WTC11 (cell line): ENCODE data around the gene TCF7L2. TPM values are rescaled to one million over a fixed set of nuclear protein-coding genes. Genes with fewer than 3 reads are reported as not detected.

Experiments used
- ATAC-seq: fragments of 200-7000 bp; cut with Tn5 transposase; 2 replicates; pipeline ENCODE4 v1.10.0; 2021; ENCODE audit warnings: mild to moderate bottlenecking, moderate library complexity
- CTCF ChIA-PET: fragments of 300-600 bp; sonication (Branson Sonifier 250); formaldehyde crosslinking; loops from one replicate; lab custom pipeline; 2021; ENCODE audit warnings: antibody characterized with exemption; lab: Charles Lee
- POLR2A ChIA-PET: fragments of 350-600 bp; sonication (Branson Sonifier 250); formaldehyde crosslinking; loops from one replicate; lab custom pipeline; 2021; ENCODE audit warnings: antibody characterized with exemption; lab: Charles Lee
- DNase-seq: peaks from one replicate; pipeline ENCODE4 v3.0.0; 2021; ENCODE audit warnings: low spot score
- H3K27ac Mint-ChIP-seq: 2 replicates; pipeline ENCODE4 v1.8.0; 2021; ENCODE audit warnings: mixed read lengths
- H3K27me3 Mint-ChIP-seq: 2 replicates; pipeline ENCODE4 v1.8.0; 2021; ENCODE audit warnings: low read depth, mild to moderate bottlenecking, moderate library complexity, mixed read lengths
- H3K36me3 Mint-ChIP-seq: 2 replicates; pipeline ENCODE4 v1.8.0; 2021; ENCODE audit warnings: mixed read lengths
- H3K4me1 Mint-ChIP-seq: 2 replicates; pipeline ENCODE4 v1.8.0; 2022; ENCODE audit warnings: mixed read lengths
- H3K4me3 Mint-ChIP-seq: 2 replicates; pipeline ENCODE4 v1.8.0; 2021; ENCODE audit warnings: mild to moderate bottlenecking, moderate library complexity, mixed read lengths
- H3K9me3 Mint-ChIP-seq: 2 replicates; pipeline ENCODE4 v1.8.0; 2021; ENCODE audit warnings: mixed read lengths
- ELF4 ChIP-seq: sonication (generic); formaldehyde crosslinking; IDR thresholded peaks from 2 replicates; pipeline ENCODE4 v1.8.1; 2022; ENCODE audit warnings: low read depth, mild to moderate bottlenecking, moderate library complexity, missing genetic modification reagents
- FOXJ3 ChIP-seq: sonication (generic); formaldehyde crosslinking; IDR thresholded peaks from 2 replicates; pipeline ENCODE4 v1.9.0; 2021; ENCODE audit warnings: missing genetic modification reagents, mild to moderate bottlenecking, borderline replicate concordance
- MYBL2 ChIP-seq: sonication (generic); formaldehyde crosslinking; IDR thresholded peaks from 2 replicates; pipeline ENCODE4 v1.8.1; 2023; ENCODE audit warnings: mild to moderate bottlenecking, moderate library complexity, missing genetic modification reagents
- NFATC4 ChIP-seq: fragments of 250-450 bp; sonication (Bioruptor Pico); IDR thresholded peaks from 2 replicates; pipeline ENCODE4 v1.9.0; 2021; ENCODE audit warnings: mild to moderate bottlenecking
- PRDM15 ChIP-seq: sonication (generic); formaldehyde crosslinking; IDR thresholded peaks from 2 replicates; pipeline ENCODE4 v1.8.0; 2022; ENCODE audit warnings: missing genetic modification reagents
- RELA ChIP-seq: sonication (generic); formaldehyde crosslinking; IDR thresholded peaks from 2 replicates; pipeline ENCODE4 v1.8.1; 2022; ENCODE audit warnings: missing genetic modification reagents, mild to moderate bottlenecking, borderline replicate concordance
- RORB ChIP-seq: fragments of 250-450 bp; sonication (Bioruptor Pico); IDR thresholded peaks from 2 replicates; pipeline ENCODE4 v1.9.0; 2021; ENCODE audit warnings: mild to moderate bottlenecking
- SP1 ChIP-seq: sonication (generic); formaldehyde crosslinking; conservative IDR thresholded peaks from 2 replicates; pipeline ENCODE4 v1.8.1; 2022; ENCODE audit warnings: missing genetic modification reagents
- TEAD1 ChIP-seq: sonication (generic); formaldehyde crosslinking; IDR thresholded peaks from 2 replicates; pipeline ENCODE4 v1.8.0; 2022; ENCODE audit warnings: mild to moderate bottlenecking, missing genetic modification reagents
- TEAD4 ChIP-seq: sonication (generic); formaldehyde crosslinking; IDR thresholded peaks from 2 replicates; pipeline ENCODE4 v1.8.0; 2022; ENCODE audit warnings: mild to moderate bottlenecking, missing genetic modification reagents
- ZNF232 ChIP-seq: sonication (generic); formaldehyde crosslinking; IDR thresholded peaks from 2 replicates; pipeline ENCODE4 v1.8.0; 2022; ENCODE audit warnings: mild to moderate bottlenecking, missing genetic modification reagents
- ZNF416 ChIP-seq: fragments of 250-450 bp; sonication (Bioruptor Pico); IDR thresholded peaks from 2 replicates; pipeline ENCODE4 v1.9.0; 2021; ENCODE audit warnings: mild to moderate bottlenecking, inconsistent platforms
- total RNA-seq: library from RNA; stranded (reverse); gene quantifications from 3 replicates; pipeline ENCODE4 v1.2.3, GENCODE V29; 2021
- TF ChIP-seq, protein P1 (sequence below): fragments of 250-450 bp; sonication (Bioruptor Pico); IDR thresholded peaks from 2 replicates; pipeline ENCODE4 v1.9.0; 2021; ENCODE audit warnings: mild to moderate bottlenecking, borderline replicate concordance
- TF ChIP-seq, protein P2 (sequence below): sonication (generic); formaldehyde crosslinking; conservative IDR thresholded peaks from 2 replicates; pipeline ENCODE4 v1.8.1; 2023; ENCODE audit warnings: mild to moderate bottlenecking, low read depth, missing genetic modification reagents, moderate library complexity
- TF ChIP-seq, protein P3 (sequence below): fragments of 250-450 bp; sonication (Bioruptor Pico); IDR thresholded peaks from 2 replicates; pipeline ENCODE4 v1.9.0; 2021; ENCODE audit warnings: moderate library complexity, mild to moderate bottlenecking, inconsistent platforms, borderline replicate concordance
- TF ChIP-seq, protein P4 (sequence below): sonication (generic); formaldehyde crosslinking; IDR thresholded peaks from 2 replicates; pipeline ENCODE4 v1.8.1; 2023; ENCODE audit warnings: mild to moderate bottlenecking, missing genetic modification reagents

The TCF7L2 gene
- total RNA-seq, 1 experiment from 2014 or later = 44.5 TPM

GRCh38 chr10:113180401-113181154, 230.5 kb downstream of the TCF7L2 start (continued):
- TF ChIP-seq, protein P1, sequence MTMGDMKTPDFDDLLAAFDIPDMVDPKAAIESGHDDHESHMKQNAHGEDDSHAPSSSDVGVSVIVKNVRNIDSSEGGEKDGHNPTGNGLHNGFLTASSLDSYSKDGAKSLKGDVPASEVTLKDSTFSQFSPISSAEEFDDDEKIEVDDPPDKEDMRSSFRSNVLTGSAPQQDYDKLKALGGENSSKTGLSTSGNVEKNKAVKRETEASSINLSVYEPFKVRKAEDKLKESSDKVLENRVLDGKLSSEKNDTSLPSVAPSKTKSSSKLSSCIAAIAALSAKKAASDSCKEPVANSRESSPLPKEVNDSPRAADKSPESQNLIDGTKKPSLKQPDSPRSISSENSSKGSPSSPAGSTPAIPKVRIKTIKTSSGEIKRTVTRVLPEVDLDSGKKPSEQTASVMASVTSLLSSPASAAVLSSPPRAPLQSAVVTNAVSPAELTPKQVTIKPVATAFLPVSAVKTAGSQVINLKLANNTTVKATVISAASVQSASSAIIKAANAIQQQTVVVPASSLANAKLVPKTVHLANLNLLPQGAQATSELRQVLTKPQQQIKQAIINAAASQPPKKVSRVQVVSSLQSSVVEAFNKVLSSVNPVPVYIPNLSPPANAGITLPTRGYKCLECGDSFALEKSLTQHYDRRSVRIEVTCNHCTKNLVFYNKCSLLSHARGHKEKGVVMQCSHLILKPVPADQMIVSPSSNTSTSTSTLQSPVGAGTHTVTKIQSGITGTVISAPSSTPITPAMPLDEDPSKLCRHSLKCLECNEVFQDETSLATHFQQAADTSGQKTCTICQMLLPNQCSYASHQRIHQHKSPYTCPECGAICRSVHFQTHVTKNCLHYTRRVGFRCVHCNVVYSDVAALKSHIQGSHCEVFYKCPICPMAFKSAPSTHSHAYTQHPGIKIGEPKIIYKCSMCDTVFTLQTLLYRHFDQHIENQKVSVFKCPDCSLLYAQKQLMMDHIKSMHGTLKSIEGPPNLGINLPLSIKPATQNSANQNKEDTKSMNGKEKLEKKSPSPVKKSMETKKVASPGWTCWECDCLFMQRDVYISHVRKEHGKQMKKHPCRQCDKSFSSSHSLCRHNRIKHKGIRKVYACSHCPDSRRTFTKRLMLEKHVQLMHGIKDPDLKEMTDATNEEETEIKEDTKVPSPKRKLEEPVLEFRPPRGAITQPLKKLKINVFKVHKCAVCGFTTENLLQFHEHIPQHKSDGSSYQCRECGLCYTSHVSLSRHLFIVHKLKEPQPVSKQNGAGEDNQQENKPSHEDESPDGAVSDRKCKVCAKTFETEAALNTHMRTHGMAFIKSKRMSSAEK (CRISPR knock-in tag) = no peak
- TF ChIP-seq ELF4 (CRISPR knock-in tag) (no peak), TEAD1 (no peak), NFATC4 (CRISPR knock-in tag) (no peak)

DNA sequence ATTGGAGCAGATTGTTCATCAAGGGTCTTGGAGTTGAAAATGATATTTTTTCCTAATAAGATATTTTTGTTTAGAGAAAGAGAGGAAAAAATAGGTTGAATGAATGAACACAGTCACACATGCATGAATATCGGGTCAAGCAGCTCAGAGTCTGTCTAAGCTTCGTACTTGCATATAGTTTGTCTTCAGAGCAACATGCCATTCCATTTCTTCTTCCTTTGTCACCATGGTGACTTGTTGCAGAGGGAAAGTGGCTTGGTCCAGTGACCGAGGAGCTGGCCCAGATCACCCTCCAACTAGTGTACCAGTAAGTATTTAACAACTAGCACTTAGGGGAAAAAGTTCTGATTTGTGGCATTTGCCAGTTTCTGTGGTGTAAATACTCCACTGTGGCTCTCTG, 232.1 kb downstream of the TCF7L2 start:
- peaks cover 29% of the 10 kb centered on the region for H3K4me1 Mint-ChIP-seq
- no peaks in the 10 kb centered on the region for H3K36me3 Mint-ChIP-seq
- POLR2A ChIA-PET = no interaction called here
- no peak for TF ChIP-seq ZNF232 (CRISPR knock-in tag)
- no peak for TF ChIP-seq SP1
- no peak for TF ChIP-seq RELA
- no peak for TF ChIP-seq ZNF416 (CRISPR knock-in tag)
- TF ChIP-seq, protein P2, sequence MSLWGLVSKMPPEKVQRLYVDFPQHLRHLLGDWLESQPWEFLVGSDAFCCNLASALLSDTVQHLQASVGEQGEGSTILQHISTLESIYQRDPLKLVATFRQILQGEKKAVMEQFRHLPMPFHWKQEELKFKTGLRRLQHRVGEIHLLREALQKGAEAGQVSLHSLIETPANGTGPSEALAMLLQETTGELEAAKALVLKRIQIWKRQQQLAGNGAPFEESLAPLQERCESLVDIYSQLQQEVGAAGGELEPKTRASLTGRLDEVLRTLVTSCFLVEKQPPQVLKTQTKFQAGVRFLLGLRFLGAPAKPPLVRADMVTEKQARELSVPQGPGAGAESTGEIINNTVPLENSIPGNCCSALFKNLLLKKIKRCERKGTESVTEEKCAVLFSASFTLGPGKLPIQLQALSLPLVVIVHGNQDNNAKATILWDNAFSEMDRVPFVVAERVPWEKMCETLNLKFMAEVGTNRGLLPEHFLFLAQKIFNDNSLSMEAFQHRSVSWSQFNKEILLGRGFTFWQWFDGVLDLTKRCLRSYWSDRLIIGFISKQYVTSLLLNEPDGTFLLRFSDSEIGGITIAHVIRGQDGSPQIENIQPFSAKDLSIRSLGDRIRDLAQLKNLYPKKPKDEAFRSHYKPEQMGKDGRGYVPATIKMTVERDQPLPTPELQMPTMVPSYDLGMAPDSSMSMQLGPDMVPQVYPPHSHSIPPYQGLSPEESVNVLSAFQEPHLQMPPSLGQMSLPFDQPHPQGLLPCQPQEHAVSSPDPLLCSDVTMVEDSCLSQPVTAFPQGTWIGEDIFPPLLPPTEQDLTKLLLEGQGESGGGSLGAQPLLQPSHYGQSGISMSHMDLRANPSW (CRISPR knock-in tag) = no peak
- H3K27me3 Mint-ChIP-seq = no peaks in the 10 kb centered on the region
- DNase-seq (no peak), ATAC-seq (no peak)
- CTCF ChIA-PET = no interaction called here
- H3K4me3 Mint-ChIP-seq = no peak overlapping the region
- H3K27ac Mint-ChIP-seq = no peak overlapping the region
- peaks cover 7% of the 10 kb centered on the region for H3K9me3 Mint-ChIP-seq

DNA sequence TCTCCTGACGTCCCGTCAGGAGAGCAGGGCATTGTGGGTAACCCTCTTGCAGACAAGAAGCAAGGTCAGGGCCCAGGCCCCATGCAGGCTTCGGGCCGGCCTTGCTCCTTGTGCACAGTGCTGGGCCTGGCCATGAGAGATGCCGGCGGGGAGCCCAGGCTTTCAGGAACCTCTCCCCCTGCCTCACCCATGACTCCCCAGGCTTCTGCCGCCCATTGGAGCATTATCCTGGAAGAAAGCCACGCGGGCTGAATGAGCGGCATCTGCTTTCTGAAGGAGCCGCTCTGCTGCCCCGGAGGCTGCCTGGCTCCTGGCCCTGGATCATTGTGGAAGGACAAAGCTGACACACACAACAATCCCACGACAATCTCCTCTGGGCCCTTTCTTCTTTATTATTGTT, 233.5 kb downstream of the TCF7L2 start:
- no peak for ATAC-seq
- Mint-ChIP-seq H3K4me3 (no peak overlapping the region), H3K4me1 (peaks cover 17% of the 10 kb centered on the region), H3K27me3 (no peaks in the 10 kb centered on the region), H3K36me3 (no peaks in the 10 kb centered on the region), H3K27ac (no peak overlapping the region; the same call in 1 of the 2 replicates), H3K9me3 (peaks cover 7% of the 10 kb centered on the region)
- no peak for DNase-seq
- ChIA-PET POLR2A (no interaction called here), CTCF (no interaction called here)
- TF ChIP-seq RORB (CRISPR knock-in tag) = no peak
- no peak for TF ChIP-seq ELF4 (CRISPR knock-in tag)
- no peak for TF ChIP-seq PRDM15 (CRISPR knock-in tag)
- TF ChIP-seq, protein P2 (CRISPR knock-in tag) = no peak
- TF ChIP-seq NFATC4 (CRISPR knock-in tag) = no peak
- TF ChIP-seq, protein P3, sequence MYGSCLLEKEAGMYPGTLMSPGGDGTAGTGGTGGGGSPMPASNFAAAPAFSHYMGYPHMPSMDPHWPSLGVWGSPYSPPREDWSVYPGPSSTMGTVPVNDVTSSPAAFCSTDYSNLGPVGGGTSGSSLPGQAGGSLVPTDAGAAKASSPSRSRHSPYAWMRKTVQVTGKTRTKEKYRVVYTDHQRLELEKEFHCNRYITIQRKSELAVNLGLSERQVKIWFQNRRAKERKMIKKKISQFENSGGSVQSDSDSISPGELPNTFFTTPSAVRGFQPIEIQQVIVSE = no peak
- TF ChIP-seq TEAD4 (CRISPR knock-in tag) = no peak
- no peak for TF ChIP-seq SP1
- no peak for TF ChIP-seq MYBL2 (CRISPR knock-in tag)
- no peak for TF ChIP-seq TEAD1
- TF ChIP-seq FOXJ3 (CRISPR knock-in tag) = no peak
- TF ChIP-seq, protein P4, sequence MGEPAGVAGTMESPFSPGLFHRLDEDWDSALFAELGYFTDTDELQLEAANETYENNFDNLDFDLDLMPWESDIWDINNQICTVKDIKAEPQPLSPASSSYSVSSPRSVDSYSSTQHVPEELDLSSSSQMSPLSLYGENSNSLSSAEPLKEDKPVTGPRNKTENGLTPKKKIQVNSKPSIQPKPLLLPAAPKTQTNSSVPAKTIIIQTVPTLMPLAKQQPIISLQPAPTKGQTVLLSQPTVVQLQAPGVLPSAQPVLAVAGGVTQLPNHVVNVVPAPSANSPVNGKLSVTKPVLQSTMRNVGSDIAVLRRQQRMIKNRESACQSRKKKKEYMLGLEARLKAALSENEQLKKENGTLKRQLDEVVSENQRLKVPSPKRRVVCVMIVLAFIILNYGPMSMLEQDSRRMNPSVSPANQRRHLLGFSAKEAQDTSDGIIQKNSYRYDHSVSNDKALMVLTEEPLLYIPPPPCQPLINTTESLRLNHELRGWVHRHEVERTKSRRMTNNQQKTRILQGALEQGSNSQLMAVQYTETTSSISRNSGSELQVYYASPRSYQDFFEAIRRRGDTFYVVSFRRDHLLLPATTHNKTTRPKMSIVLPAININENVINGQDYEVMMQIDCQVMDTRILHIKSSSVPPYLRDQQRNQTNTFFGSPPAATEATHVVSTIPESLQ (CRISPR knock-in tag) = no peak
